ENCODE results near the gene PRXL2C. TPM values are rescaled to one million over a fixed set of nuclear protein-coding genes. Genes with fewer than 3 reads are reported as not detected.

PRXL2C gene
- total and polyA plus RNA-seq, 2 of the 13 experiments (the other 11 are each of a cell fraction or from before 2014, with no cell fraction given), result 11.0 to 13.2 TPM

DNA sequence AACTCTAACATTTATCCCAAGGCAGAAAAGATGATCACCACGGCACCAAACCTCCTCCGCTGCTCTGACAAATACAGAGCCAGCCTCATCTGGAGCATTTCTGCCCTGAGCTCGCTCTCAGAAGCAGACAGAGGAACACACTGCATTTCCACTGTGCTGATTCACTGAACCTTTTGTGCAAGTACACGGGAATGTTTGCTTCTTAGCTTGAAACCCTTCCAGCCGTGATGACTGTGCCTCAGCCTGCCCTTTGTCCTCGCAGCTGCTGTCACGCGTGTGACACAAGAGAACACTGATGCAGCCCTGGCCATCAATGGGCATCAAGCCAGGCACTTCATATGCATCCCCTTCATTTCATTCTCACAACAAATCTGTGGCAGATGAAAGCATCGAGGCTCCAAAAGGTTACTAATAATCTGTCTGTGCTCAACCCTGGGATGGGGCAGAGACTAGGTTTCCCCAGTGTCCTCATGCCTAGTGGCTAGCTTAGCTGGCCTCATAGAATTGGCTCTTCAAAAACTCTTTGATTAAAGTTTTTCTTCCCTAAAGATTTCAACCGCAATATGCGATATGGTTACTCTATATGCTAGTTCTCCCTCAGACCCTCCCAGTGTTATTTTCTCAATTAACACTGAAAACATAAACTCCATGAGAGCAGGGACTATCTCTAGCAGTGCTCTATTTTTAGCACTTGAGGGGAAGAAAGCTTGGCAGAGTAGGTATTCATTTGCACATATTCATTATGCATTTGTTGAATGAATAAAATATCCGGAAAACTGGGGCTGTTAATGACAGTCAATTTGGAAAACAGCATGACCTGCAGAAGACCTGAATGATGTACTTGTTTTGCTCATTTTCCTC, 42.8 kb downstream of the PRXL2C start (continued):
- TF ChIP-seq, protein P1, sequence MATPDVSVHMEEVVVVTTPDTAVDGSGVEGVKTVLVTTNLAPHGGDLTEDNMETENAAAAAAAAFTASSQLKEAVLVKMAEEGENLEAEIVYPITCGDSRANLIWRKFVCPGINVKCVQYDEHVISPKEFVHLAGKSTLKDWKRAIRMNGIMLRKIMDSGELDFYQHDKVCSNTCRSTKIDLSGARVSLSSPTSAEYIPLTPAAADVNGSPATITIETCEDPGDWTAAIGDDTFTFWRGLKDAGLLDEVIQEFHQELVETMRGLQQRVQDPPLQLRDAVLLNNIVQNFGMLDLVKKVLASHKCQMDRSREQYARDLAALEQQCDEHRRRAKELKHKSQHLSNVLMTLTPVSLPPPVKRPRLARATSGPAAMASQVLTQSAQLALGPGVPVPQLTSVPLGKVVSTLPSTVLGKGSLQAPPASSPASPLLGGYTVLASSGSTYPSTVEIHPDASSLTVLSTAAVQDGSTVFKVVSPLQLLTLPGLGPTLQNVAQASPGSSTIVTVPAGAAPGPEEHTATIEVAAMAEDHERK (CRISPR knock-in tag; IDR thresholded peaks at IDR 0.05; ENCODE audit: low read depth), result no peak
- TF ChIP-seq ASH2L (IDR thresholded peaks at IDR 0.05; ENCODE audit: insufficient read length, low read depth, low read length) (peak; percentile 40), KAT8 (CRISPR knock-in tag; IDR thresholded peaks at IDR 0.05) (peak; percentile 59; the same call in 1 of the 2 replicates), ZNF431 (CRISPR knock-in tag; IDR thresholded peaks at IDR 0.05; ENCODE audit: borderline replicate concordance, low read depth) (no peak), MAFF (IDR thresholded peaks at IDR 0.05; ENCODE audit: low read depth, low read length) (peak; percentile 51; the same call in 1 of the 2 replicates), BCL6 (CRISPR knock-in tag; IDR thresholded peaks at IDR 0.05) (peak; percentile 57), ZNF644 (CRISPR knock-in tag; IDR thresholded peaks at IDR 0.05; ENCODE audit: low read depth) (0 out of 2 replicates have a peak, but pooled peaks have one; percentile 12), CEBPG (CRISPR knock-in tag; IDR thresholded peaks at IDR 0.05) (peak; percentile 51; the same call in 1 of the 2 replicates), POLR2G (IDR thresholded peaks at IDR 0.05; ENCODE audit: low read depth, low read length) (no peak)
- TF ChIP-seq, protein P2, sequence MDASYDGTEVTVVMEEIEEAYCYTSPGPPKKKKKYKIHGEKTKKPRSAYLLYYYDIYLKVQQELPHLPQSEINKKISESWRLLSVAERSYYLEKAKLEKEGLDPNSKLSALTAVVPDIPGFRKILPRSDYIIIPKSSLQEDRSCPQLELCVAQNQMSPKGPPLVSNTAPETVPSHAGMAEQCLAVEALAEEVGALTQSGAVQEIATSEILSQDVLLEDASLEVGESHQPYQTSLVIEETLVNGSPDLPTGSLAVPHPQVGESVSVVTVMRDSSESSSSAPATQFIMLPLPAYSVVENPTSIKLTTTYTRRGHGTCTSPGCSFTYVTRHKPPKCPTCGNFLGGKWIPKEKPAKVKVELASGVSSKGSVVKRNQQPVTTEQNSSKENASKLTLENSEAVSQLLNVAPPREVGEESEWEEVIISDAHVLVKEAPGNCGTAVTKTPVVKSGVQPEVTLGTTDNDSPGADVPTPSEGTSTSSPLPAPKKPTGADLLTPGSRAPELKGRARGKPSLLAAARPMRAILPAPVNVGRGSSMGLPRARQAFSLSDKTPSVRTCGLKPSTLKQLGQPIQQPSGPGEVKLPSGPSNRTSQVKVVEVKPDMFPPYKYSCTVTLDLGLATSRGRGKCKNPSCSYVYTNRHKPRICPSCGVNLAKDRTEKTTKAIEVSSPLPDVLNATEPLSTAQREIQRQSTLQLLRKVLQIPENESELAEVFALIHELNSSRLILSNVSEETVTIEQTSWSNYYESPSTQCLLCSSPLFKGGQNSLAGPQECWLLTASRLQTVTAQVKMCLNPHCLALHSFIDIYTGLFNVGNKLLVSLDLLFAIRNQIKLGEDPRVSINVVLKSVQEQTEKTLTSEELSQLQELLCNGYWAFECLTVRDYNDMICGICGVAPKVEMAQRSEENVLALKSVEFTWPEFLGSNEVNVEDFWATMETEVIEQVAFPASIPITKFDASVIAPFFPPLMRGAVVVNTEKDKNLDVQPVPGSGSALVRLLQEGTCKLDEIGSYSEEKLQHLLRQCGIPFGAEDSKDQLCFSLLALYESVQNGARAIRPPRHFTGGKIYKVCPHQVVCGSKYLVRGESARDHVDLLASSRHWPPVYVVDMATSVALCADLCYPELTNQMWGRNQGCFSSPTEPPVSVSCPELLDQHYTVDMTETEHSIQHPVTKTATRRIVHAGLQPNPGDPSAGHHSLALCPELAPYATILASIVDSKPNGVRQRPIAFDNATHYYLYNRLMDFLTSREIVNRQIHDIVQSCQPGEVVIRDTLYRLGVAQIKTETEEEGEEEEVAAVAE (CRISPR knock-in tag; IDR thresholded peaks at IDR 0.05; ENCODE audit: borderline replicate concordance), result 0 out of 2 replicates have a peak, but pooled peaks have one; percentile 56
- TF ChIP-seq, protein P3, sequence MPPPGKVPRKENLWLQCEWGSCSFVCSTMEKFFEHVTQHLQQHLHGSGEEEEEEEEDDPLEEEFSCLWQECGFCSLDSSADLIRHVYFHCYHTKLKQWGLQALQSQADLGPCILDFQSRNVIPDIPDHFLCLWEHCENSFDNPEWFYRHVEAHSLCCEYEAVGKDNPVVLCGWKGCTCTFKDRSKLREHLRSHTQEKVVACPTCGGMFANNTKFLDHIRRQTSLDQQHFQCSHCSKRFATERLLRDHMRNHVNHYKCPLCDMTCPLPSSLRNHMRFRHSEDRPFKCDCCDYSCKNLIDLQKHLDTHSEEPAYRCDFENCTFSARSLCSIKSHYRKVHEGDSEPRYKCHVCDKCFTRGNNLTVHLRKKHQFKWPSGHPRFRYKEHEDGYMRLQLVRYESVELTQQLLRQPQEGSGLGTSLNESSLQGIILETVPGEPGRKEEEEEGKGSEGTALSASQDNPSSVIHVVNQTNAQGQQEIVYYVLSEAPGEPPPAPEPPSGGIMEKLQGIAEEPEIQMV (CRISPR knock-in tag; IDR thresholded peaks at IDR 0.05; ENCODE audit: low read depth), result 0 out of 2 replicates have a peak, but pooled peaks have one; percentile 28
- TF ChIP-seq, protein P4, sequence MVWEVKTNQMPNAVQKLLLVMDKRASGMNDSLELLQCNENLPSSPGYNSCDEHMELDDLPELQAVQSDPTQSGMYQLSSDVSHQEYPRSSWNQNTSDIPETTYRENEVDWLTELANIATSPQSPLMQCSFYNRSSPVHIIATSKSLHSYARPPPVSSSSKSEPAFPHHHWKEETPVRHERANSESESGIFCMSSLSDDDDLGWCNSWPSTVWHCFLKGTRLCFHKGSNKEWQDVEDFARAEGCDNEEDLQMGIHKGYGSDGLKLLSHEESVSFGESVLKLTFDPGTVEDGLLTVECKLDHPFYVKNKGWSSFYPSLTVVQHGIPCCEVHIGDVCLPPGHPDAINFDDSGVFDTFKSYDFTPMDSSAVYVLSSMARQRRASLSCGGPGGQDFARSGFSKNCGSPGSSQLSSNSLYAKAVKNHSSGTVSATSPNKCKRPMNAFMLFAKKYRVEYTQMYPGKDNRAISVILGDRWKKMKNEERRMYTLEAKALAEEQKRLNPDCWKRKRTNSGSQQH (CRISPR knock-in tag; IDR thresholded peaks at IDR 0.05; ENCODE audit: low read depth), result peak; percentile 69
